NCI-H510A (cell line): ENCODE measurements around the gene BCLAF1.
"Not testable (repeated sequence)": the region's sequence is repeated elsewhere in the genome, so short reads cannot be mapped to it uniquely, and the experiment has no call there.

ENCODE experiments used
- DNase-seq: peaks from one replicate; lab custom pipeline; 2025; lab: John Stamatoyannopoulos, UW

The BCLAF1 gene

GRCh38 chr6:136309729-136310311 is 20.2 kb upstream of the BCLAF1 start:
- no peak for DNase-seq

GRCh38 chr6:136309171-136309570 is 19.5 kb upstream of the BCLAF1 start:
- DNase-seq, result no peak

GRCh38 chr6:136308469-136308868 is 18.8 kb upstream of the BCLAF1 start:
- not testable (repeated sequence) for DNase-seq

- DNase-seq, result no peak
Observed at GRCh38 chr6:136307351-136307750, 17.7 kb upstream of the BCLAF1 start.

GRCh38 chr6:136306466-136306865 is 16.8 kb upstream of the BCLAF1 start:
- no peak for DNase-seq

GRCh38 chr6:136304410-136304809 is 14.8 kb upstream of the BCLAF1 start:
- DNase-seq, result no peak

- no peak for DNase-seq
Observed at GRCh38 chr6:136303516-136303915, 13.9 kb upstream of the BCLAF1 start.

- DNase-seq, result no peak
Observed at GRCh38 chr6:136294621-136295020, 5.0 kb upstream of the BCLAF1 start.

GRCh38 chr6:136290410-136291010 is 864 bp upstream of the BCLAF1 start:
- DNase-seq, result peak; percentile 38

GRCh38 chr6:136289327-136289578 is 393 bp downstream of the BCLAF1 start:
- peak; percentile 76 for DNase-seq

GRCh38 chr6:136288566-136289326 is 900 bp downstream of the BCLAF1 start:
- peak; percentile 24 for DNase-seq

- DNase-seq, result no peak
Observed at GRCh38 chr6:136284909-136285308, 4.7 kb downstream of the BCLAF1 start.

GRCh38 chr6:136282906-136283305 is 6.7 kb downstream of the BCLAF1 start:
- no peak for DNase-seq

- no peak for DNase-seq
Observed at GRCh38 chr6:136280032-136280609, 9.5 kb downstream of the BCLAF1 start.

- no peak for DNase-seq
Observed at GRCh38 chr6:136274062-136274461, 15.6 kb downstream of the BCLAF1 start.

- no peak for DNase-seq
Observed at GRCh38 chr6:136265101-136265500, 24.5 kb downstream of the BCLAF1 start.

- no peak for DNase-seq
Observed at GRCh38 chr6:136262940-136263339, 26.7 kb downstream of the BCLAF1 start.

GRCh38 chr6:136254851-136255466 is 34.7 kb downstream of the BCLAF1 start:
- no peak for DNase-seq

- DNase-seq, result no peak
Observed at GRCh38 chr6:136253734-136254133, 35.9 kb downstream of the BCLAF1 start.

GRCh38 chr6:136252441-136252840 is 37.2 kb downstream of the BCLAF1 start:
- no peak for DNase-seq

- no peak for DNase-seq
Observed at GRCh38 chr6:136251394-136251793, 38.3 kb downstream of the BCLAF1 start.

GRCh38 chr6:136250686-136251008 is 39.0 kb downstream of the BCLAF1 start:
- no peak for DNase-seq
